ENCODE results near the gene THBS4. TPM values are rescaled to one million over a fixed set of nuclear protein-coding genes. Genes with fewer than 3 reads are reported as not detected.

THBS4 gene
- total and polyA plus RNA-seq, 4 donors, result 0.08 to 0.28 (median 0.20) TPM

DNA sequence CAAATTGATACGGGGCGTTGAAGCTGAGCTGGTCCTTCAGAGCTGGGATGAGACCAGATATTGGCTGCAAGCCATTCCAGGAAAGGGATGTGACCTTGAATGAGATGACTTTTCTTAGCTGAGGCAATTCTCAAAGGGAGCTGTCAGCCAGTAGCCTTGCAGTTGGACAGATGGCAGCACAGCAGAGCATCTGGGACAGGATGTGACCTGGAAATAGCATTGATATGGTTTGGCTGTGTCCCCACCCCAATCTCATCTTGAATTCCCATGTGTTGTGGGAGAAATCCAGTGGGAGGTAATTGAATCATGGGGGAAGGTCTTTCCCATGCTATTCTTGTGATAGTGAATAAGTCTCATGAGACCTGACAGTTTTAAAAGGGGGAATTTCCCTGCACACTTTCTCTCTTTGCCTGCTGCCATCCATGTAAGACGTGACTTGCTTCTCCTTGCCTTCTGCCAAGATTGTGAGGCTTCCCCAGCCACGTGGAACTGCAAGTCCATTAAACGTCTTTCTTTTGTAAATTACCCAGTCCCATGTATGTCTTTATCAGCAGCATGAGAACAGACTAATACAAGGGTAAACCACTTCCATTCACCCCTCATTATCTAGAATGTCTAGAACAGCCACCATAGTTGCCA is 24.3 kb upstream of the THBS4 start (continued):
- TF ChIP-seq, protein P1, sequence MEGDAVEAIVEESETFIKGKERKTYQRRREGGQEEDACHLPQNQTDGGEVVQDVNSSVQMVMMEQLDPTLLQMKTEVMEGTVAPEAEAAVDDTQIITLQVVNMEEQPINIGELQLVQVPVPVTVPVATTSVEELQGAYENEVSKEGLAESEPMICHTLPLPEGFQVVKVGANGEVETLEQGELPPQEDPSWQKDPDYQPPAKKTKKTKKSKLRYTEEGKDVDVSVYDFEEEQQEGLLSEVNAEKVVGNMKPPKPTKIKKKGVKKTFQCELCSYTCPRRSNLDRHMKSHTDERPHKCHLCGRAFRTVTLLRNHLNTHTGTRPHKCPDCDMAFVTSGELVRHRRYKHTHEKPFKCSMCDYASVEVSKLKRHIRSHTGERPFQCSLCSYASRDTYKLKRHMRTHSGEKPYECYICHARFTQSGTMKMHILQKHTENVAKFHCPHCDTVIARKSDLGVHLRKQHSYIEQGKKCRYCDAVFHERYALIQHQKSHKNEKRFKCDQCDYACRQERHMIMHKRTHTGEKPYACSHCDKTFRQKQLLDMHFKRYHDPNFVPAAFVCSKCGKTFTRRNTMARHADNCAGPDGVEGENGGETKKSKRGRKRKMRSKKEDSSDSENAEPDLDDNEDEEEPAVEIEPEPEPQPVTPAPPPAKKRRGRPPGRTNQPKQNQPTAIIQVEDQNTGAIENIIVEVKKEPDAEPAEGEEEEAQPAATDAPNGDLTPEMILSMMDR (IDR thresholded peaks at IDR 0.05; ENCODE audit: low read depth, low read length, missing input control), result no peak
- TF ChIP-seq NR2F2 (IDR thresholded peaks at IDR 0.05), result no peak
- no peak for TF ChIP-seq HNF4A (conservative IDR thresholded peaks at IDR 0.05)
- no peak for TF ChIP-seq SP1 (IDR thresholded peaks at IDR 0.05)
- no peak for TF ChIP-seq FOXA1 (IDR thresholded peaks at IDR 0.05)
- no peak for TF ChIP-seq EGR1 (IDR thresholded peaks at IDR 0.05; ENCODE audit: low read depth in 2 of 2)

DNA sequence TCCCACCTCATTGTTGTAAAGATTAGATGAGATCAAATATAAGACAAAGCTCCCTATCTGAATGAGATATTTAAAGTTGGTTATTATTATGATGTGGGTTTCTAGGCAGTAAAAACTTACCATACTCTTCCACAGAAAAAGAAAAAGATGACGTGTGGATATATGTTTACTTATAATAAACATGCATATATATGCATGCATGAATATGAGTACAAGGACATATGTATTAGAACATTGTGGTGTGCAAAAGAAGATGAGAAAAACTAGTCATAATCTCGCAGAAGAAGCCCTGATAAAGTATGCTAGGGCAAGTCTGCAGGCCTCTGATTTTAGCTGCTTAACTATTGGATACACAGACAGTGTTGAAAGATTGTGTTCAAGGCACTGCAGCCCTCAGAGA is 10.1 kb upstream of the THBS4 start:
- WGBS, result 89% methylated on average over 2 of the region's 2 CpGs
- H3K27ac ChIP-seq (ENCODE audit: low read depth in 1 of 2, low read length in 2 of 2), result no peak overlapping the region
- no peaks in the 10 kb centered on the region for H3K36me3 ChIP-seq (ENCODE audit: control insufficient read depth in 4 of 4, insufficient read depth in 3 of 4, low read depth in 1 of 4, low read length in 3 of 4)
- no peaks in the 10 kb centered on the region for H3K9me3 ChIP-seq (ENCODE audit: control insufficient read depth in 4 of 4, low read length in 3 of 4)
- TF ChIP-seq REST (IDR thresholded peaks at IDR 0.05), result no peak
- no peak for TF ChIP-seq RXRA (IDR thresholded peaks at IDR 0.05)
- TF ChIP-seq HNF4G (IDR thresholded peaks at IDR 0.05), result no peak
- TF ChIP-seq FOXA1 (IDR thresholded peaks at IDR 0.05), result no peak
- TF ChIP-seq, protein P1 (IDR thresholded peaks at IDR 0.05; ENCODE audit: low read depth, low read length, missing input control), result no peak
- no peak for TF ChIP-seq SP1 (IDR thresholded peaks at IDR 0.05)
- no peak for TF ChIP-seq FOXA2 (IDR thresholded peaks at IDR 0.05)
- TF ChIP-seq HNF4A (conservative IDR thresholded peaks at IDR 0.05), result no peak
- TF ChIP-seq YY1 (IDR thresholded peaks at IDR 0.05), result no peak
- no peak for TF ChIP-seq JUND (IDR thresholded peaks at IDR 0.05)
- TF ChIP-seq, protein P2, sequence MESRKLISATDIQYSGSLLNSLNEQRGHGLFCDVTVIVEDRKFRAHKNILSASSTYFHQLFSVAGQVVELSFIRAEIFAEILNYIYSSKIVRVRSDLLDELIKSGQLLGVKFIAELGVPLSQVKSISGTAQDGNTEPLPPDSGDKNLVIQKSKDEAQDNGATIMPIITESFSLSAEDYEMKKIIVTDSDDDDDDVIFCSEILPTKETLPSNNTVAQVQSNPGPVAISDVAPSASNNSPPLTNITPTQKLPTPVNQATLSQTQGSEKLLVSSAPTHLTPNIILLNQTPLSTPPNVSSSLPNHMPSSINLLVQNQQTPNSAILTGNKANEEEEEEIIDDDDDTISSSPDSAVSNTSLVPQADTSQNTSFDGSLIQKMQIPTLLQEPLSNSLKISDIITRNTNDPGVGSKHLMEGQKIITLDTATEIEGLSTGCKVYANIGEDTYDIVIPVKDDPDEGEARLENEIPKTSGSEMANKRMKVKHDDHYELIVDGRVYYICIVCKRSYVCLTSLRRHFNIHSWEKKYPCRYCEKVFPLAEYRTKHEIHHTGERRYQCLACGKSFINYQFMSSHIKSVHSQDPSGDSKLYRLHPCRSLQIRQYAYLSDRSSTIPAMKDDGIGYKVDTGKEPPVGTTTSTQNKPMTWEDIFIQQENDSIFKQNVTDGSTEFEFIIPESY (IDR thresholded peaks at IDR 0.05), result no peak
- TF ChIP-seq, protein P3, sequence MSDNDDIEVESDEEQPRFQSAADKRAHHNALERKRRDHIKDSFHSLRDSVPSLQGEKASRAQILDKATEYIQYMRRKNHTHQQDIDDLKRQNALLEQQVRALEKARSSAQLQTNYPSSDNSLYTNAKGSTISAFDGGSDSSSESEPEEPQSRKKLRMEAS (IDR thresholded peaks at IDR 0.05), result no peak
- no peak for TF ChIP-seq RAD21 (IDR thresholded peaks at IDR 0.05)
- no peak for TF ChIP-seq GABPA (IDR thresholded peaks at IDR 0.05 in 1 of 2, conservative IDR thresholded peaks at IDR 0.05 in 1 of 2)
- no peak for TF ChIP-seq NR2F2 (IDR thresholded peaks at IDR 0.05)
- no peak for TF ChIP-seq TAF1 (conservative IDR thresholded peaks at IDR 0.05)
- no peak for TF ChIP-seq ATF3 (IDR thresholded peaks at IDR 0.05)
- H3K9ac ChIP-seq (ENCODE audit: low read depth in 1 of 2, low read length in 2 of 2), result no peak overlapping the region
- peaks cover 0 to 2% (median 0%) of the 10 kb centered on the region in 4 donors for H3K27me3 ChIP-seq (ENCODE audit: control insufficient read depth in 4 of 4, insufficient read depth in 4 of 4, low read length in 3 of 4)
- H3K4me3 ChIP-seq (ENCODE audit: low read depth in 1 of 3, low read length in 3 of 3), result no peak overlapping the region
- no peak for DNase-seq (ENCODE audit: low spot score)
- H3K4me1 ChIP-seq (ENCODE audit: control insufficient read depth in 4 of 4, insufficient read depth in 4 of 4, low read length in 3 of 4), result no peaks in the 10 kb centered on the region
